Left lung (tissue), 10 donors: ENCODE measurements around the gene RNF115. TPM values are rescaled to one million over a fixed set of nuclear protein-coding genes. Genes with fewer than 3 reads are reported as not detected.

Experiments
- ATAC-seq: fragments of 200-7000 bp; cut with Tn5 transposase; one replicate; pipeline ENCODE4 v1.9.1; 2020; ENCODE audit warnings: moderate library complexity
- DNase-seq, 4 donors: peaks; one replicate each; pipeline ENCODE4 v3.0.0-alpha.2; 2013 to 2020
- H3K27ac ChIP-seq, 2 donors: fragments of 200-600 bp; sonication (generic) in 1 of 2; one replicate each; pipeline versions ENCODE4 v1.5.0 to v1.8.0; 2020 to 2021
- H3K27me3 ChIP-seq, 2 donors: fragments of 200-600 bp; sonication (generic) in 1 of 2; one replicate each; pipeline versions ENCODE4 v1.5.0 to v1.8.0; 2020 to 2021
- H3K36me3 ChIP-seq, 2 donors: fragments of 200-600 bp; sonication (generic) in 1 of 2; one replicate each; pipeline versions ENCODE4 v1.5.0 to v1.8.0; 2020 to 2021
- H3K4me1 ChIP-seq, 2 donors: fragments of 200-600 bp; one replicate each; pipeline ENCODE4 v1.8.0; 2021
- H3K4me3 ChIP-seq, 2 donors: fragments of 200-600 bp; sonication (generic) in 1 of 2; one replicate each; pipeline versions ENCODE4 v1.5.0 to v1.8.0; 2020 to 2021; ENCODE audit warnings: mild to moderate bottlenecking in 1 of 2
- H3K9me3 ChIP-seq, 2 donors: fragments of 200-600 bp; sonication (generic) in 1 of 2; one replicate each; pipeline versions ENCODE4 v1.5.0 to v1.8.0; 2020 to 2021
- intact Hi-C, 2 donors: fragments of 100-400 bp; cut with DNase I; formaldehyde crosslinking; loops; one replicate each; pipeline versions ENCODE4 v1.11.2 to v1.14.2; 2022
- polyA plus RNA-seq, 6 donors: library from polyadenylated mRNA; unstranded; fragments of 120-200 nt; gene quantifications; one replicate each; pipeline ENCODE4 v1.2.1, GENCODE V29; 2013; ENCODE audit not compliant: insufficient read length in 6 of 6
- total RNA-seq, 2 donors: library from RNA; stranded (reverse); fragmentation: NEBNext Ultra II Directional; extraction: Animal tissue kit (Norgen Biotek cat#: 25700); gene quantifications; one replicate each; pipeline ENCODE4 v1.2.1, GENCODE V29; 2021
- TF ChIP-seq, protein P1 (sequence below), 2 donors: fragments of 200-600 bp; sonication (generic) in 1 of 2; IDR thresholded peaks; one replicate each; pipeline versions ENCODE4 v1.5.0 to v1.8.0; 2021; ENCODE audit warnings: antibody characterized with exemption in 2 of 2
- donor health status: DM: no; HTN: yes; CAD: no.
- donor health status: DM: no; HTN: no; CAD: no.

The RNF115 gene
- total and polyA plus RNA-seq, 8 donors, result 11.8 to 20.4 (median 18.1) TPM

DNA sequence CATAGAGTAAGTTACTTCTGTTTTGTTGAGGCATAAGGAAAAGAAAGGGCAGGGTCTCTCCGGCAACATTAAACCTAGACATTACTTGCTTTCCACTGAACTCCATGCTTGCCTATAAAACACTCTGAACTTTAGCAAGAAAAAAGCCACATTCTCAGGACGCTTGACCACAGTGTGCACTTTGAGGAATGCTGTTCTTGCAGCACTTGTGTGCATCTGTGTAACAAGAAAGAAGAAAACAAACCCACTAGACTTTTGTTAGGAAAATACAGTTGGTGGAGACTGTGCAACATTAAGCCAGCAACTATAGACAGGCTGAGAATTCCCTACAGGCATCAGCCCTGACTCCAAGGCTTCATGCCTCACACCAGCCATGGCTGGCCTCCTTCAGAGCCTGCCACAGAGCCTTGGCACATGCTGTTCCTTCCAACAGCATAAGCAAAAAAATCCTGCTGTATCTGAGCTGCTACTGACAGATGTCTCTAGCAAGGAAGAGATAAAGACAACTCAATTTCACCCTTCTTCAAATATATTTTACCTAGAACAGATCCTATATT lies 122.5 kb downstream of the RNF115 start:
- Histone ChIP-seq H3K27me3 (no peaks in the 10 kb centered on the region), H3K4me1 (no peaks in the 10 kb centered on the region), H3K9me3 (no peaks in the 10 kb centered on the region), H3K27ac (no peak overlapping the region), H3K36me3 (no peaks in the 10 kb centered on the region), H3K4me3 (no peak overlapping the region)
- ATAC-seq (no peak), DNase-seq (no peak)
- TF ChIP-seq, protein P1, sequence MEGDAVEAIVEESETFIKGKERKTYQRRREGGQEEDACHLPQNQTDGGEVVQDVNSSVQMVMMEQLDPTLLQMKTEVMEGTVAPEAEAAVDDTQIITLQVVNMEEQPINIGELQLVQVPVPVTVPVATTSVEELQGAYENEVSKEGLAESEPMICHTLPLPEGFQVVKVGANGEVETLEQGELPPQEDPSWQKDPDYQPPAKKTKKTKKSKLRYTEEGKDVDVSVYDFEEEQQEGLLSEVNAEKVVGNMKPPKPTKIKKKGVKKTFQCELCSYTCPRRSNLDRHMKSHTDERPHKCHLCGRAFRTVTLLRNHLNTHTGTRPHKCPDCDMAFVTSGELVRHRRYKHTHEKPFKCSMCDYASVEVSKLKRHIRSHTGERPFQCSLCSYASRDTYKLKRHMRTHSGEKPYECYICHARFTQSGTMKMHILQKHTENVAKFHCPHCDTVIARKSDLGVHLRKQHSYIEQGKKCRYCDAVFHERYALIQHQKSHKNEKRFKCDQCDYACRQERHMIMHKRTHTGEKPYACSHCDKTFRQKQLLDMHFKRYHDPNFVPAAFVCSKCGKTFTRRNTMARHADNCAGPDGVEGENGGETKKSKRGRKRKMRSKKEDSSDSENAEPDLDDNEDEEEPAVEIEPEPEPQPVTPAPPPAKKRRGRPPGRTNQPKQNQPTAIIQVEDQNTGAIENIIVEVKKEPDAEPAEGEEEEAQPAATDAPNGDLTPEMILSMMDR (IDR thresholded peaks at IDR 0.05), result no peak
- intact Hi-C loops, result no loop called here

DNA sequence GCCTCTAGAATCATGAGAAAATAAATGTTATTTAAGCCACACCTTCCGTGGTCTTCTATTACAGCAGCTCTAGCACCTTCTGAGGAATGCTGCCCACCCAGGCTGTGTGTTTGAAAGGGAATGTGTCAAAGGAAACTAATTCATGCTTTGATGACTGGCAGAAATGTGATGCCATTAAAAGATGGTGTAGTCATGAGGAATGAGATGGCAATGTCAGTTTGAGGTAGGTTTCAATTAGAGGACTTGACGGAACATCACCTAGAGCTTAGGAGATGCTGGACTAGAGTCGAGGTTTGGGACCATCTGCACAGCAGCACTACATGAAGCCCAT lies 127.3 kb downstream of the RNF115 start:
- ATAC-seq (no peak), DNase-seq (no peak)
- intact Hi-C loops, result no loop called here

DNA sequence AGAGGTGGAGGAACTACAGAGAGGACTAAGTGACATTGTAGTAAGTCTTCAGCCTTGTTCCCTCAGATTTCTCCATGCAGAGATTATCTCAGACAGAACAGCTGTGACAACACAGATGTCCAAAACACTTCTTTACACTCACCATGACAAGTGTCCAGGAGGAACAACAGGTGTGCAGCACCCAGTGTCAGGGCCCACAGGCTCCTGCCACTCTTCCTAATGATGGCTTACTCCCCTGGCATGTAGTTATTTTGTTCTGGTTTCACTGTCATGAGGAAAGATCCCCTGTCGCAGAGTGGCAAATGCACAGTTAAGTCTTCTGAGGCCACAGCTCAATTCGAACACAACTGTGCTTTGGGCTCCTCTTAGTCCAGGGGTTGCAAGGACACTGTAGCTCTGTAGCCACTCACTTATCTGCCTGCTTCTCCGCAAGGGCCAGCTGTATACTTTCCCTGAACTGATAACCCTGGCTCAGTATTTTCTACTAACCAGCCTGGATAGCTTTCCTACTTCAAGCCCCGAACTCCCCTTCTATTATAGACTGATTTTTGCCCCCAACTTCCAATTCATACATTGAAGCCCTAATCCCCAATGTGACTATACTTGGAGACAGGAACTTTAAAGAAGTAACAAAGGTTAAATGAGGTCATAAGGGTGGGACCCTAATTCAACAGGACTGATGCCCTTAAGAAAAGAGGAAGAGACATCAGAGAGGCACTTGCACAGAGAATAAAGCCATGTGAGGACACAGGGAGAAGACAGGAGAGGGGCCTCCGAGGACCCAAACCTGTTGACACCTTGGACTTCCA lies 127.9 kb downstream of the RNF115 start:
- TF ChIP-seq, protein P1 (IDR thresholded peaks at IDR 0.05), result no peak
- ATAC-seq (no peak), DNase-seq (no peak)

More for the DNA sequence above, 127.3 kb downstream of the RNF115 start:
- H3K27me3 ChIP-seq, result no peaks in the 10 kb centered on the region
- TF ChIP-seq, protein P1 (IDR thresholded peaks at IDR 0.05), result no peak
- no peak overlapping the region for H3K27ac ChIP-seq
- no peak overlapping the region for H3K4me3 ChIP-seq
- no peaks in the 10 kb centered on the region for H3K36me3 ChIP-seq
- H3K4me1 ChIP-seq, result no peaks in the 10 kb centered on the region
- H3K9me3 ChIP-seq, result no peaks in the 10 kb centered on the region

DNA sequence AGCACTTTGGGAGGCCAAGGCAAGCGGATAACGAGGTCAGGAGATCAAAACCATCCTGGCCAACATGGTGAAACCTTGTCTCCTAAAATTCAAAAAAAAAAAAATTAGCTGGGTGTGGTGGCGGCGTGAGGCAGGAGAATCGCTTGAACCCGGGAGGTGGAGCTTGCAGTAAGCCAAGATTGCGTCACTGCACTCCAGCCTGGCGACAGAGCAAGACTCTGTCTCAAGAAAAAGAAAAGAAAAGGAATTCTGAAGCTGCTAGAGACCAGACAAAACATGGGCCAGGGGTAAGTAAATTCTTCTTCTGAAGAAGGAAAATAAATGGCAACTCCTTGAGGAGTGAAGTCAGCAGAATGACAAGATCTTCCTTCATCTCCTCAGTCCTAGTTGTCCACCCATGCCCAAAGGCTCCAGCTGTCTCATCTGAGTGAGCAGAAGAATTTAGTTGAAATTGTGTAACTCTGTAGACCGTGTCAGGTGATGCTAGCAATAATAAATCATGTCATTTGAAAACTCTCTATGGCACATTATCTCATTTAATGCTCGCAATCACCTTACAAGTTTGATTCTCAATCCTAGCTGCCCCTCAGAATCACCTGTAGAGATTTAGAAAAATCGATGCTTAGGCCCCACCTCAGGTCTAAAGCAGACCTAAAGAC lies 131.0 kb downstream of the RNF115 start:
- H3K9me3 ChIP-seq, result no peaks in the 10 kb centered on the region
- H3K4me1 ChIP-seq, result peaks cover 0 to 15% of the 10 kb centered on the region in 2 donors
- no peak for DNase-seq
- ATAC-seq, result no peak
- H3K27ac ChIP-seq, result no peak overlapping the region
- no peaks in the 10 kb centered on the region for H3K36me3 ChIP-seq
- intact Hi-C loops, result no loop called here
- no peaks in the 10 kb centered on the region for H3K27me3 ChIP-seq
- TF ChIP-seq, protein P1 (IDR thresholded peaks at IDR 0.05), result no peak
- no peak overlapping the region for H3K4me3 ChIP-seq

More for the DNA sequence above, 127.9 kb downstream of the RNF115 start:
- intact Hi-C loops, result no loop called here
- Histone ChIP-seq H3K9me3 (no peaks in the 10 kb centered on the region), H3K36me3 (no peaks in the 10 kb centered on the region), H3K27ac (no peak overlapping the region), H3K4me3 (no peak overlapping the region), H3K27me3 (no peaks in the 10 kb centered on the region), H3K4me1 (peaks cover 0 to 1% of the 10 kb centered on the region in 2 donors)
